PC-9 (cell line): Measurements from ENCODE around the gene DYNLT2.

ENCODE experiments used
- EZH2 ChIP-seq: fragments of 200-600 bp; sonication (generic); IDR thresholded peaks from 2 replicates; pipeline ENCODE4 v1.8.0; 2017; ENCODE audit warnings: antibody characterized with exemption, low read depth
- TF ChIP-seq, protein P1 (sequence below): fragments of 200-600 bp; sonication (generic); conservative IDR thresholded peaks from 2 replicates; pipeline ENCODE4 v1.6.1; 2017; ENCODE audit warnings: mixed run types, antibody characterized with exemption, mild to moderate bottlenecking, moderate library complexity

DNA sequence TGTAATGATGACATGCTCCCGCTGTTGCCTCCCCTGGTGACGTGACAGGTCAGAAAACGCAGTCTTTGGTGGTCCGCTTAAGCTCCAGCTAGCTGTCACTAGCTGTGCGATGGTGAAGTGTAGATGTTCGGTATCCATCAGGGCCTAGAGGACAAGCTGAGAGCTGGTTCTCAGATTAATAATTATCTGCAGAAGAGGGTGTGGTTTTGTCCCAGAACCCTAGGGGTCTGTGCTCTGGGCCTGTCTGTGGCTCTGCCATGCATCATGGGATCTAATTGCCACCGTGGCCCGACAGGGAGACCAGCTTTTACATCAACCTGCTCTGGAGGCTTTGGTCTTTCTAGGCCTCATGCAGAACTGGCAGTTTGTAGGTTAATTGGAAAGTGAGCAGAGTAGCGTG is 34.2 kb upstream of the DYNLT2 start:
- TF ChIP-seq, protein P1, sequence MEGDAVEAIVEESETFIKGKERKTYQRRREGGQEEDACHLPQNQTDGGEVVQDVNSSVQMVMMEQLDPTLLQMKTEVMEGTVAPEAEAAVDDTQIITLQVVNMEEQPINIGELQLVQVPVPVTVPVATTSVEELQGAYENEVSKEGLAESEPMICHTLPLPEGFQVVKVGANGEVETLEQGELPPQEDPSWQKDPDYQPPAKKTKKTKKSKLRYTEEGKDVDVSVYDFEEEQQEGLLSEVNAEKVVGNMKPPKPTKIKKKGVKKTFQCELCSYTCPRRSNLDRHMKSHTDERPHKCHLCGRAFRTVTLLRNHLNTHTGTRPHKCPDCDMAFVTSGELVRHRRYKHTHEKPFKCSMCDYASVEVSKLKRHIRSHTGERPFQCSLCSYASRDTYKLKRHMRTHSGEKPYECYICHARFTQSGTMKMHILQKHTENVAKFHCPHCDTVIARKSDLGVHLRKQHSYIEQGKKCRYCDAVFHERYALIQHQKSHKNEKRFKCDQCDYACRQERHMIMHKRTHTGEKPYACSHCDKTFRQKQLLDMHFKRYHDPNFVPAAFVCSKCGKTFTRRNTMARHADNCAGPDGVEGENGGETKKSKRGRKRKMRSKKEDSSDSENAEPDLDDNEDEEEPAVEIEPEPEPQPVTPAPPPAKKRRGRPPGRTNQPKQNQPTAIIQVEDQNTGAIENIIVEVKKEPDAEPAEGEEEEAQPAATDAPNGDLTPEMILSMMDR = no peak
- no peak for TF ChIP-seq EZH2
